ENCODE data around the gene SRSF9. TPM values are rescaled to one million over a fixed set of nuclear protein-coding genes. Genes with fewer than 3 reads are reported as not detected.

SRSF9 gene
- total and polyA plus RNA-seq, 2 of the 13 experiments (the other 11 are each of a cell fraction or from before 2014, with no cell fraction given), result 125 to 144 TPM

DNA sequence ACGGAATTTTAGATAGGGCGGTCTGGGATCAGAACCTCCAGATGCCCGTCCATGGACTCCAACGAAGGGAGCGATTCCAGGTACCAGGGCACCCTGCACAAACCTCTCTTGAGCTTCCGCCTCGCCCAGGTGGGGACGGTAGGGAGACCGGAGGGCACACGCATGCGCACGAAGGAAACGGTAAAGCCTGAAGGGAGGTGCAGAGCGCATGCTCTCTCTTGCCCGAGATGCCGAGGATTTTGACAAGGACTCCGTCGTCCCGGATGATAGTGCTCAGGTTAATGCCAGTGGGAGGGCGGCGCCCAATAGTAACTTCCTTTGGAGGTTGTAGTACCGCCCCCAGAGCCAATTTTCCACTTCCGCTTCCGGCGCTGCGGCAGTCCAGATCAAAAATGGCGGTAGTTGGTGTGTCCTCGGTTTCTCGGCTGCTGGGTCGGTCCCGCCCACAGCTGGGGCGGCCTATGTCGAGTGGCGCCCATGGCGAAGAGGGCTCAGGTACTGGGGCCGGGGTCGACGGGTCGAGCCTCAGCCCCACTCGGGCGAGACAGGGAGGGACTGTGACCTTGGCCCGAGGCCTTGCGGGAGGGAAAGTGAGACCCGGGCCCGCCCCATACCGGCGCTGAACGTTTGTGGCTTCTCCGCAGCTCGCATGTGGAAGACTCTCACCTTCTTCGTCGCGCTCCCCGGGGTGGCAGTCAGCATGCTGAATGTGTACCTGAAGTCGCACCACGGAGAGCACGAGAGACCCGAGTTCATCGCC lies 31.6 kb downstream of the SRSF9 start, which contains the start of gene COX6A1 (continued):
- TF ChIP-seq ZNF574 (CRISPR knock-in tag; IDR thresholded peaks at IDR 0.05) (peak; percentile 85), ZNF274 (CRISPR knock-in tag; IDR thresholded peaks at IDR 0.05) (0 out of 2 replicates have a peak, but pooled peaks have one; percentile 20), HOXD1 (CRISPR knock-in tag; IDR thresholded peaks at IDR 0.05) (no peak), TBX2 (CRISPR knock-in tag; IDR thresholded peaks at IDR 0.05; ENCODE audit: borderline replicate concordance) (peak; percentile 75), ZXDC (CRISPR knock-in tag; IDR thresholded peaks at IDR 0.05) (no peak), ZNF616 (CRISPR knock-in tag; IDR thresholded peaks at IDR 0.05; ENCODE audit: low read depth) (no peak), MXI1 (IDR thresholded peaks at IDR 0.05; ENCODE audit: borderline replicate concordance, low read depth, low read length) (peak; percentile 70; the same call in 1 of the 3 replicates), ATF1 (CRISPR knock-in tag; IDR thresholded peaks at IDR 0.05) (no peak), FOXC1 (CRISPR knock-in tag; IDR thresholded peaks at IDR 0.05; ENCODE audit: borderline replicate concordance) (peak; percentile 55; the same call in 1 of the 2 replicates), ZEB1 (IDR thresholded peaks at IDR 0.05; ENCODE audit: insufficient replicate concordance, low read depth) (no peak), TSC22D2 (CRISPR knock-in tag; IDR thresholded peaks at IDR 0.05; ENCODE audit: borderline replicate concordance) (peak; percentile 65; the same call in 1 of the 2 replicates), EZH2 (conservative IDR thresholded peaks at IDR 0.05; ENCODE audit: low read depth, low read length) (no peak), NFE2L2 (IDR thresholded peaks at IDR 0.05; ENCODE audit: low read length) (no peak), HHEX (CRISPR knock-in tag; IDR thresholded peaks at IDR 0.05) (no peak), EP300 (IDR thresholded peaks at IDR 0.05; ENCODE audit: low read depth in 2 of 2, low read length in 2 of 2) (no peak), EP300 (CRISPR knock-in tag; IDR thresholded peaks at IDR 0.05; ENCODE audit: borderline replicate concordance) (no peak), KDM2A (CRISPR knock-in tag; IDR thresholded peaks at IDR 0.05; ENCODE audit: borderline replicate concordance, low read depth) (peak; percentile 75; the same call in 1 of the 2 replicates)
- TF ChIP-seq, protein P1, sequence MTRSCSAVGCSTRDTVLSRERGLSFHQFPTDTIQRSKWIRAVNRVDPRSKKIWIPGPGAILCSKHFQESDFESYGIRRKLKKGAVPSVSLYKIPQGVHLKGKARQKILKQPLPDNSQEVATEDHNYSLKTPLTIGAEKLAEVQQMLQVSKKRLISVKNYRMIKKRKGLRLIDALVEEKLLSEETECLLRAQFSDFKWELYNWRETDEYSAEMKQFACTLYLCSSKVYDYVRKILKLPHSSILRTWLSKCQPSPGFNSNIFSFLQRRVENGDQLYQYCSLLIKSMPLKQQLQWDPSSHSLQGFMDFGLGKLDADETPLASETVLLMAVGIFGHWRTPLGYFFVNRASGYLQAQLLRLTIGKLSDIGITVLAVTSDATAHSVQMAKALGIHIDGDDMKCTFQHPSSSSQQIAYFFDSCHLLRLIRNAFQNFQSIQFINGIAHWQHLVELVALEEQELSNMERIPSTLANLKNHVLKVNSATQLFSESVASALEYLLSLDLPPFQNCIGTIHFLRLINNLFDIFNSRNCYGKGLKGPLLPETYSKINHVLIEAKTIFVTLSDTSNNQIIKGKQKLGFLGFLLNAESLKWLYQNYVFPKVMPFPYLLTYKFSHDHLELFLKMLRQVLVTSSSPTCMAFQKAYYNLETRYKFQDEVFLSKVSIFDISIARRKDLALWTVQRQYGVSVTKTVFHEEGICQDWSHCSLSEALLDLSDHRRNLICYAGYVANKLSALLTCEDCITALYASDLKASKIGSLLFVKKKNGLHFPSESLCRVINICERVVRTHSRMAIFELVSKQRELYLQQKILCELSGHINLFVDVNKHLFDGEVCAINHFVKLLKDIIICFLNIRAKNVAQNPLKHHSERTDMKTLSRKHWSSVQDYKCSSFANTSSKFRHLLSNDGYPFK (CRISPR knock-in tag; IDR thresholded peaks at IDR 0.05; ENCODE audit: borderline replicate concordance), result peak; percentile 94; the same call in 1 of the 2 replicates
- TF ChIP-seq, protein P2, sequence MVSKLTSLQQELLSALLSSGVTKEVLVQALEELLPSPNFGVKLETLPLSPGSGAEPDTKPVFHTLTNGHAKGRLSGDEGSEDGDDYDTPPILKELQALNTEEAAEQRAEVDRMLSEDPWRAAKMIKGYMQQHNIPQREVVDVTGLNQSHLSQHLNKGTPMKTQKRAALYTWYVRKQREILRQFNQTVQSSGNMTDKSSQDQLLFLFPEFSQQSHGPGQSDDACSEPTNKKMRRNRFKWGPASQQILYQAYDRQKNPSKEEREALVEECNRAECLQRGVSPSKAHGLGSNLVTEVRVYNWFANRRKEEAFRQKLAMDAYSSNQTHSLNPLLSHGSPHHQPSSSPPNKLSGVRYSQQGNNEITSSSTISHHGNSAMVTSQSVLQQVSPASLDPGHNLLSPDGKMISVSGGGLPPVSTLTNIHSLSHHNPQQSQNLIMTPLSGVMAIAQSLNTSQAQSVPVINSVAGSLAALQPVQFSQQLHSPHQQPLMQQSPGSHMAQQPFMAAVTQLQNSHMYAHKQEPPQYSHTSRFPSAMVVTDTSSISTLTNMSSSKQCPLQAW (CRISPR knock-in tag; IDR thresholded peaks at IDR 0.05), result peak; percentile 3; the same call in 1 of the 2 replicates

All from HepG2 (cell line).